ENCODE measurements around the gene CD93.
A peak's percentile ranks its signal among the peaks of the same experiment; 100 is the strongest.

CD93 gene

GRCh38 chr20:23060629-23061028 is 25.5 kb downstream of the CD93 start:
- no peak for DNase-seq (ENCODE audit: low spot score)

DNA sequence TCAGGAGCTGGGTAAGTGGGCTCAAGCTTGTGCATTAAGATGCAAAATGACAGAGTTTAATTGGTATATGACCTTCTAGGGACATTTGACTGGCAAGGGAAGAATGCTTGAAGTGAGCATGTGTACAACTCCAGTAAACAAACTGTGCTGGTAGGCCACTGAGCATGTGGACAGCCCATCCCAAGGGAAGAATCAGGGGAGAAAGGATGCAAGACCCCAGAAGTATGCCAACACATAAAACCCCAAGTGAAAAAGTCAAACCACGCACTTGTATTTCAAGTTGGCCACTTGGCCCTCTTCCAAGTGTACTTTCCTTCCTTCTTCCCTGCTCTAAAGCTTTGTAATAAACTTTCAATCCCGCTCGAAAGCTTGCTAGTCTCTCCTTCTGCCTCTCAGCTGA is 26.3 kb downstream of the CD93 start:
- no peak for DNase-seq (ENCODE audit: low spot score)

- DNase-seq (ENCODE audit: low spot score) = no peak
Measured at GRCh38 chr20:23059001-23059400, 27.1 kb downstream of the CD93 start.

DNA sequence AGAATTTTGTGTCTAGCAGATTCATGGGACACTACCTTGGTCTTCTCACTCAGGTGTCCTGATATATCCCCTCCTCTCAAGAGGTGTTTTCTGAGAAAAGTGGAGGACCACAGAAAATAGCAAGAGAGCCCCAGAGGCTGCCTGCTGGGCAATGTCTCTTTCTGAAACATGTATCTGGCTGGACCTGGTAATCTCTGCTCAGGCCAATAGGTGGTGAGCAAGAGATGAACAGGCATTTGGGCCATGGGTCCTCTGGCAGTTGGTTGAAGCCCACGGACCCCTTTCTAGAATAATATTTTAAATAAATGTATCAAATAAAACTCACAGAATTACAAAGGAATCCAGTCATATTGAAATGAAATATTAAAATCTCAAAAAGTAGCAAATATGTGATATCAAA is 27.9 kb downstream of the CD93 start:
- DNase-seq (ENCODE audit: low spot score) = no peak

DNA sequence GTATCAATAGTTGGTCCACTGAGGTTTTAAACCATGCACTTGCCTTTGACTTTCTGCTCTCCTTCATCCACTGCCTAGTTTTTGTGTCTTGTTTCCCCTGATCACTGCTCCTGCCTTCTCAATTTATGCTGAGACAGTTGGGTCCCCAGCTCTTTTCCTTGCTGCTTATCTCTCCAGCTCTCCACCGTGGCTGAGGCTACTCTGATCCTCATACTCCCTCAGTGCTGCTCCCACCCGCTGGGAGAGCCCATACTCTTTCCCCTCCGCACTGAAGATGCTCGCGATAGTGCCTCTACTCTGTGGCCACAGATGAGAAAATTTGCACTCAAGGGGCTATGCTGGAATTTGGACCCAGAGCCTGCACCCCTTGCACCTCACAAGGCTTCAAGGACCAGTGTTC is 33.2 kb downstream of the CD93 start:
- DNase-seq (ENCODE audit: low spot score) = no peak

DNA sequence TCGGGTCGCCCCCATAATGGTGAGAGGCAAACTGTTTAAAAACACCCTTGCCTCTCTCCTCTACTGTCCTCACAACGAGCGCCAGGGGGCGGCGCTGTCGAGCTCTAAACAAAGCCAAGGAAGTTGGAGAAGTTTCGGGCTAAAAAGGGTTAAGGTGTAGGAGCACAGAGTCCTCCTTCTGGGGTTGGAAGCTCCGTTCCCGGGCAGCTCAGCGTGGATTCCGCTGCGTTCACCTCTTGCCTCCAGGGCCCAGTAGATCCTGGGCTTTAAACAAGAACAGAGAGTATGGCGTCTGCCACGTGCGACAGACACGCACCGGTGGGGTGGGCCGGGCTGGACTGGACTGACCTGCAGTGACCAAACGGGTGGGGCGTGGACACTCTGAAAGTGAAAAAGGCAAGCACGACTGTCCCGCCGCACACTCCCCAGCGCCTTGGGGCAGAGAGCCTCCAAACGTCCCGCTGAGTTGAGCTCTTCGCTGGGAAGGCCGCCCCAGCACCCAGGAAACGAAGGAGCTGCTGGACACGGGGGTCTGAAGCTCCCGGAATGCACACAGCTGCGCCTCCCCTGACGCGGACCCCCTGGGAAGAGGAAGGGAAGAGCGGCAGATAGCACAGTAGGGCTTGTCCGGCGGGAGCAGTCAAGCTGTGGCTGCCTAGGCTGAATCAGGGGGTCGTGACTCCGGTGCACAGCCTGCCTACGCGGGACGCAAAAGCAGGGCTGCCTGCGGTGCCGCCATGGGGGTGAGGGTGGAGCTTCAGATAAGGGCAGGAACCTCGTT is 35.1 kb downstream of the CD93 start:
- DNase-seq (ENCODE audit: low spot score) = peak; percentile 85

DNA sequence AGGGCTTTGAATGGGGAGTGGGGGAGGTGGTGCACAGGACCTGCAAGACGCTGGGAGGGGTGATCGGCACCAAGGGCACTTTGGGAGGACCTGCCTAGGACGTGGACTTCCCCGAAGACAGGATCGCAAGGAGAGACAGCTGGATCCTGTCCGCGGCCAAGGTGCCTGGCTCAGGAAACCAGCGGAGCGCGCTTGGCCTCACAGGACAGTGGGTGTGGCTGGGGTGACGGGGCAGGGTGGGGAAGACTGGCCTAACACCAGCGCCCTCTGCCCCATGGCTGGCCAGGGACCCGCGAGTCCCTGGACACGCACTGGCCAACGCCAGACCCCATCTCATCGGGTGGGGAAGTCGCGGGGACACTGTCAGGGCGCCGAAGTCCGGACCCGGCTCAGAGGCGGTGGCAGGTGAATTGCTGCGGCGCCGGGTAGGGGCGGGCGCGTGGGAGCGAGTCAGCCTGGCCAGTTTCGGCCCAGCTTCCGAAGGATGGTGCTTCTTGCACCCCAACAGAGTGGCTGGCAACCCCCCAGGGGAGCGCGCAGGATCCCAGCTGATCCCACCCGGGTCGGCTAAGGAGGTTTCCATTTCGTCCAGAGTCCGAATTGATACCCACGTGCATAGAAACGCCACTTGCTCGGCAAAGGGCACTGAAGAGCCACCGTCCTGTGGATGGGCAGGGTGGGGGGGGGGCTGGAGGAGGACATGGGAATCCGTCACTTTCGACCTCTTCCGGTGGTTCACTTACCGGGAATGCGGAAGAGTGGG is 35.9 kb downstream of the CD93 start:
- no peak for DNase-seq (ENCODE audit: low spot score)

DNA sequence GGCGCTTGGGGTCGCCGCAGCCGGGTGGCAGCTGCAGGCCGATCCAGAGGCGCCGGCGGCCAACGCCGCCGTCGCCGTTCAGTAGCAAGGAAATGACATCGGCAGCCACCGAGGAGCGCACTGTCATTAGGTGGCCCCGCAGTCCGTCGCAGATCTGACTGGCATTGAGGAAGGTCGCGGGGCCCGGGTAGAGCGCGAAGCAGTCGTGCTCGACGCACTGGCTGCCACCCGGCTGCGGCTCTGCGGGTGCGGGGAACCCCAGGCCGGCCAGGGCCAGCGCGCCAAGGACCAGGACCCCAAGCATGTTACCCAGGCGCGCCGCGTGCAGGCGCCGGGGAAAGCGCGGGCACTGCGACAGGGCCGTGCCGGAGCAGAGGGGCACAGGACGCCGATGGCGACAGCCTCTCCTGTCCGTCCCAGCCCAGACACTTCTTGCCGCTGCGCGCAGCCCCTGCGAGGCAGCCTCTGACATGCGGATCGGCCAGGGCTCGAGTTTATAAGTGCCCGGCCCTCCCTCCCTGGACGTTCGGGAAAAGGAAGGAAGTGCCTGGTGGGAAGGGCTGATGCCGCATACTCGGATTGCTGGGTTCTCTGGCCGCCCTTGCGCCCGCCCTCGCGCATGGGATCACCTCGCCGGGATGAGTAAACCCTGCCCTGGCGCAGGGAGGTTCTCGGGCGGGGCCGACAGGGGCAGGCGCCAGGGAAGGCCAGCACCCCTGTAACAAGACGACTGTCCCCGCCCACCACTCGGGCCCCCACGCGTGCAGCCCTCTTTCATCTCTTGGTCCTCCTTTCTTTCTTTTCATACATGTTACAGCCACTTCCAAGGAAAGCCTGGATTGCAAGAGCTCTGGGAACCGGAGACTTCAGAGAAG is 36.7 kb downstream of the CD93 start, which contains the start of gene THBD:
Gene THBD (minus strand): TSS at position 472 of the 875 bp plus-strand sequence. CDS start 168 bp downstream, at position 304.
- peak; percentile 81 for DNase-seq (ENCODE audit: low spot score)

DNA sequence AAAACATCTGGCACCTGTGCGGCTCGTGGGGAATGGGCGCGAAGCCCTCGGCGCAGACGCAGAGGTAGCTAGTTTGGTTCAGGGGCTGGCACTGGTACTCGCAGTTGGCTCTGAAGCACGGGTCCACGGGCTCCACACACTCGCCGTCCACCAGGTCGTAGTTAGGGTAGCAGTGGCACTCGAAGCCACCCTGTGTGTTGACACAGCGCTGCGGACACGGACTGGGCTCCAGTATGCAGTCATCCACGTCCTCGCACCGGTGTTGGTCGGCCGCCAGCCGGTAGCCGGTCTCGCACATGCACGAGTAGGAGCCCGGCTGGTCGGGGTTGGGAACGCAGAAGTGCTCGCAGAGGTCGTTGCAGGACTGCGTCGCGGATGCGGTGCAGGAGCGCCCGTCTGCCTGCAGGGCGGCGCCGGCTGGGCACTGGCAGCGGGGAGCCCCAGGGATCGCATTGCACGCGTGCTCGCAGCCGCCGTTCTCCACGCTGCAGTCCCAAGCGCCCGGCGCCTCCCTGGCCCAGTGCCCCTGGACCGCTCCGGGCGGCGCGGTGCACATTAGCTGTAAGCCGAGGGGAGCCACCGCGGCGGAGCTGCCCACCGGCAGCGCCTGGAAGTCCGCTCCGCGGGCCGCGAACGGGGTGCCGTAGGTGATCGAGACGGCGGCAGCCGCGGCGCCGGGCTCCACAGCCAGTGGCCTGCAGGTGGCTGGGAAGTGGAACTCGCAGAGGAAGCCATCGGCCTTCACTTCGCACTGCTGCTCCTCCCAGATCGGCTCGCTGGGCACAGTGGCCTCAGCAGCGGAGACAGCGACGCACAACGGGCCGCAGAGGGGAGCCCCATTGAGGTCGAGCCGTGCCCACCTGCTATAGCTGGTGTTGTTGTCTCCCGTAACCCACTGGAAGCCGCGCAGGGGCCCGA is 37.6 kb downstream of the CD93 start:
- peak; percentile 77 for DNase-seq (ENCODE audit: low spot score)

GRCh38 chr20:23047738-23048214 is 38.3 kb downstream of the CD93 start:
- no peak for DNase-seq (ENCODE audit: low spot score)

DNA sequence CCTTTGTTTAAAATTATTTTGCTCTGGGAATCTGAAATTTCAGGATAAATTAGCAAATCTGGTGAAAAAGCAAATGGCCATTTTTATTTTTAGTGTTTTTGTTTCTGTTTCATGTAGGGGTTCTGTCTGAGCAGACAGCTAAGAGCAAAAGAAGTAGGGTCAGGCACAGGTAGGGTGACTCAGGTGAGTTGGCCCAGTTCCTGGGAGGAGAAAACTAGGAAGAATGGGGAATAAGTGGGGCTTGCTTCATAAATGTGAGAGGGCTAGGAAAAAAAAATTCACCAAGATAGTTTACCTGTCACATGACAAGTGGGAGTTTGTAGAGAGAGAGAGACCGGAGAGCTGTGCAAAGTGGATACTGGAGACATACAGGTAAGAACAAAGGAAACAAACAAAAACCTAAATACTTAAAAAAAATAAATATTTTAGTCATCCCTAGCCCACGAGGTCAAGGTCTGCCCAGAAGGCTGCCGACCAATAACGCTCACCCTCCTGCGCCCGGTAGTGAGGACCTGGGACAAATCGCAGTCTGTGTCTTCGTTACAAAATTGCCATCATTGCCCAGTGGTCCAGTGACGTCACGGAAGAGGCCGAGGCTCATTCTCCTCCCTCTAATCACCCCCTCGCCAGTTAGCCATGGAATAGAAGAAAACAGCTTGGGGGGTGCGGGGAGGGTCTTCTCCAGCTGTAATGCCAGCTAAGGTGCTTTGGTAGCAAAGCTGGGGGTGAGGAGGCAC is 39.0 kb downstream of the CD93 start:
- no peak for DNase-seq (ENCODE audit: low spot score)

DNA sequence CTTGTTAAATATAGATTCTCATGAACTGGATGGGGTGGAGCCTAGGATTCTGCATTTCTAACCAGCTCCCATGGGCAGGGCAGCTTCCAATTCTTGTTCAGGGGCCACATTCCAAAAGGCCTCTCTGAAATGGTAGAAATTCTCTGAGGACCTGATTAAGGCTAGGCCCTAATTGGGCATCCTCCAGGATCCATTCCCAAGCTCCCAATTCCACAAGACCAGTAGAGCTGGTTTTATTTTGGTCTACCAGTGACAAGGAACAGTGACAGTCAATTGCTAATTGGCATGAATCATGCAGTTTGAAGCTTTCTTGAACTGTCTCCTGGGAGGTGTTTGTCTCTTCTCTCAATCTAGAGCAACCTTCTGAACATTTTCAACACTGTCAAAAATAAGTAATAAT is 39.7 kb downstream of the CD93 start:
- DNase-seq (ENCODE audit: low spot score) = no peak

DNA sequence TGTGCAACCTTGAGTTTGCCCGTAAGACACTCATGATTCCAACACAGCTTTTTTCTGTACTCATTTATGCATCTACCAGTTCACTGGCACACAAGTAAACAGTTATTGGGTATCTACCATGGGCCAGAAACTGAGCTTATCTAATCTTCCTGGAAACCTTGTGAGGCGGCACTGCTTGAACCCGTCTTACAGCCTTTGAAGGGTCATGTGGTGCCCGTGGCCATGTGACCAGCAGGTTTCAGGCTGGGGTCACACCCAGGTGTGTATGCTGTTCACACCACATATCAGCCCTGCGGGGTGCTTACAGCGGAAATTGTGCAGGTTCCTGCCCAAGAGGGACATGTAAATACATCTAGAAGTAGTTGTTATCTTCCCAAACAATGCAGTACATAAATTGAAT is 42.7 kb downstream of the CD93 start:
- no peak for DNase-seq (ENCODE audit: low spot score)

DNA sequence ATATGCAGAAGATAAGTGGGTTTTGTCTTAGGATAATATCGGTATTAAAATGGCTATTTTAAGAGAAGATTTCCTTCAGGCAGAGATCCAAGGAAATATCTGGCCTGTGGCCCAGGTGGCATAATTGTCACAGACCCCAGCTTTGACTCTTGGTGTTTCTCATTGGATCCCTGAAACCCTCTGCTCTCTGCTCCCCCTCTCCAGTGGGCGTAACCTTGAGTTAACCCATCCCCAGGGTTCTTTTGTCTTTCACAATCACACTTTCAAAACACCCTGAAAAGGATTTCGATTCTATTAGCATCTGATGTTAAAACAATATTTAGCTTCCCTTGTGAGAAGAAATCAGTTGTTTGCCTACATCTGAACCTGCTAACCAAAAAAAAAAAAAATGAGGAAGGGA is 43.9 kb downstream of the CD93 start:
- DNase-seq (ENCODE audit: low spot score) = no peak

DNA sequence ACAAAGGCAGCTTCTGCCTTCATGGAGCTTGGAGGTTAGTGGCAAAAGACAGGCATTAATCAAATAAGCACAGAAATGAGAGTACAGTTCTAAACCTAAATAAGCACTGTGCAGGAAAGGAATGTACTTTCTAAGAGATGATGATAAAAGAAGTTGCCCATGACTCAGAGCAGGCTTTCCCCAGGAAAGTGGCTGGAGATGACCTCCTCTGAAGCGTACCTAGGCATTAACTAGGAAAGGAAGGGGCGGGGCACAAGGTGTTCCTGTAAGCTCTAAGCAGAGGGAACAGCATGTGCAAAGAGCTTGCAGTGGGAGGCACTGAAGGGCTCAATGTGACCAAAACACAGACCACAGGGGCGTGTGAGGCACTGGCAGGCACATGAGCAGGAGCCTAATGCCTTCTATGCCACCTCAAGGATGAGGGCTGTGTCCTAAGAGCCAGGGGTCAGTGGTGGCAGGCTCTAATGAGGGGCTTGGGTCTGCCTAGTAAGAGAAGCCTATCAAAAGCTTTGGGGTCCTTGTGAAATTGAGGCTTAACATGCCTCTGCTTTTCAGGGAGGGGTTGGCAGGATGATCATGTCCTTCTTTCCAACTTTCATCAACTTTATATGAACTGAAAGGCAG is 46.1 kb downstream of the CD93 start:
- DNase-seq (ENCODE audit: low spot score) = no peak

DNA sequence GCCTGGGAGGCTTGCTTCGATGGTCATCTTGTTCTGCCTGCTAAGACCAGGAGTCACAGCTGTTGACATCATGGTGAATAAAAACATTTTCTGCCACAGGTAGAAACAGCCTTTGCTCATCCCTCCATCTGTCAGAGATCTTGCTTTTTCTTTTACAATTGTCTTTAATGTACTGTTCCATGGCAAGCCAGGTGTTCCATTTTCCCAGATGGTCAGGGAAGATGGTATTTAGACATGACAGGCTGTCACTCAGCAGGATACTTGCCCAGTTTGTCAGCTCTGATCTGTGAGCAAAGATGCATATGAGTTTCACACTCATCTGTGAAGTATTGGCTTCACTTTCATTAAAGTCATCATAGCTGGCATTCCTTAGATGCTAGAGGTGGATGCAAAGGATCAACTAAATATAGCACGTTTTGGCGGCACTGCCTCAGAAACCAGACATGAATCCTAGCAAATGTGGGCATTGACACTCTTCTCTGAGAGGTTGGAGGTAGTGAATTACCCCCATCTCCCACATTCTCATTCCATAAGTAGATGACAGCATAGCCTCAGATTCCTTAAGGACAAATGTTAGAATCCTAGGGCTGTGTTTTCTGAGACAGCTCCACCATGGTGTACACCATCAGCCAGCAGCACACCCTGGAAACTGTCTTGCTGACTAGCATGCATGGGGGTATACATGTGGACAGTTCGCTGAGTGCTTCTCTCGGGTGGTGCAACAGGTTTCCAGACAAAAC is 46.8 kb downstream of the CD93 start:
- DNase-seq (ENCODE audit: low spot score) = no peak

- no peak for DNase-seq (ENCODE audit: low spot score)
Measured at GRCh38 chr20:23037017-23037481, 49.1 kb downstream of the CD93 start.

GRCh38 chr20:23036371-23036770 is 49.8 kb downstream of the CD93 start:
- DNase-seq (ENCODE audit: low spot score) = no peak

DNA sequence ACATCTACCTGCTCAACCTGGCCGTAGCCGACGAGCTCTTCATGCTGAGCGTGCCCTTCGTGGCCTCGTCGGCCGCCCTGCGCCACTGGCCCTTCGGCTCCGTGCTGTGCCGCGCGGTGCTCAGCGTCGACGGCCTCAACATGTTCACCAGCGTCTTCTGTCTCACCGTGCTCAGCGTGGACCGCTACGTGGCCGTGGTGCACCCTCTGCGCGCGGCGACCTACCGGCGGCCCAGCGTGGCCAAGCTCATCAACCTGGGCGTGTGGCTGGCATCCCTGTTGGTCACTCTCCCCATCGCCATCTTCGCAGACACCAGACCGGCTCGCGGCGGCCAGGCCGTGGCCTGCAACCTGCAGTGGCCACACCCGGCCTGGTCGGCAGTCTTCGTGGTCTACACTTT is 50.4 kb downstream of the CD93 start:
- no peak for DNase-seq (ENCODE audit: low spot score)
